Stimulated activated CD4-positive, alpha-beta T cell treated with anti-CD3 and anti-CD28 coated beads, Interleukin-4, amount 100 ng/mL, for 48 hours (primary cell): ENCODE results near the gene NRP2.

Experiments used
- DNase-seq, 2 donors: peaks; one replicate each; pipeline ENCODE4 v3.0.0-alpha.2; 2020; ENCODE audit warnings: low read depth in 2 of 2

Gene NRP2

GRCh38 chr2:205682239-205682970, at the start of gene NRP2:
Gene NRP2 (plus strand): TSS chr2:205682501. CDS start chr2:205683291, 790 bp downstream.
- peak; percentile 37 to 49 for DNase-seq

- no peak for DNase-seq
These were observed 48.3 kb upstream of the NRP2 start for GRCh38 chr2:205633994-205634393.

- DNase-seq, result no peak
These were observed 45.6 kb upstream of the NRP2 start for GRCh38 chr2:205636549-205637319.

GRCh38 chr2:205637320-205637602, 45.0 kb upstream of the NRP2 start:
- no peak for DNase-seq

- no peak for DNase-seq
These were observed 44.4 kb upstream of the NRP2 start for GRCh38 chr2:205637779-205638503.

GRCh38 chr2:205640716-205641115, 41.6 kb upstream of the NRP2 start:
- no peak for DNase-seq

- no peak for DNase-seq
These were observed 39.5 kb upstream of the NRP2 start for GRCh38 chr2:205642599-205643356.

GRCh38 chr2:205643391-205643885, 38.9 kb upstream of the NRP2 start:
- no peak for DNase-seq

- no peak for DNase-seq
These were observed 38.3 kb upstream of the NRP2 start for GRCh38 chr2:205644018-205644417.

GRCh38 chr2:205646680-205647079, 35.6 kb upstream of the NRP2 start:
- DNase-seq, result no peak

- no peak for DNase-seq
These were observed 31.9 kb upstream of the NRP2 start for GRCh38 chr2:205650450-205650849.

- no peak for DNase-seq
These were observed 31.4 kb upstream of the NRP2 start for GRCh38 chr2:205650931-205651330.

- no peak for DNase-seq
These were observed 30.6 kb upstream of the NRP2 start for GRCh38 chr2:205651719-205652118.

- DNase-seq, result no peak
These were observed 27.3 kb upstream of the NRP2 start for GRCh38 chr2:205654878-205655605.

- no peak for DNase-seq
These were observed 26.4 kb upstream of the NRP2 start for GRCh38 chr2:205655779-205656456.

GRCh38 chr2:205656461-205656860, 25.8 kb upstream of the NRP2 start:
- no peak for DNase-seq

GRCh38 chr2:205656941-205657340, 25.4 kb upstream of the NRP2 start:
- DNase-seq, result no peak

- DNase-seq, result no peak
These were observed 24.7 kb upstream of the NRP2 start for GRCh38 chr2:205657579-205657978.

- DNase-seq, result no peak
These were observed 24.2 kb upstream of the NRP2 start for GRCh38 chr2:205658068-205658467.

- DNase-seq, result no peak
These were observed 23.7 kb upstream of the NRP2 start for GRCh38 chr2:205658572-205658971.

- no peak for DNase-seq
These were observed 22.4 kb upstream of the NRP2 start for GRCh38 chr2:205659922-205660321.
